ENCODE measurements around the gene MRPS31.

MRPS31 gene

GRCh38 chr13:40770934-40771618 is at the start of gene MRPS31:
Gene MRPS31, minus strand, starts transcription at chr13:40771190. Its CDS starts 54 bp downstream, at chr13:40771136.
- peak; percentile 95 for DNase-seq

DNA sequence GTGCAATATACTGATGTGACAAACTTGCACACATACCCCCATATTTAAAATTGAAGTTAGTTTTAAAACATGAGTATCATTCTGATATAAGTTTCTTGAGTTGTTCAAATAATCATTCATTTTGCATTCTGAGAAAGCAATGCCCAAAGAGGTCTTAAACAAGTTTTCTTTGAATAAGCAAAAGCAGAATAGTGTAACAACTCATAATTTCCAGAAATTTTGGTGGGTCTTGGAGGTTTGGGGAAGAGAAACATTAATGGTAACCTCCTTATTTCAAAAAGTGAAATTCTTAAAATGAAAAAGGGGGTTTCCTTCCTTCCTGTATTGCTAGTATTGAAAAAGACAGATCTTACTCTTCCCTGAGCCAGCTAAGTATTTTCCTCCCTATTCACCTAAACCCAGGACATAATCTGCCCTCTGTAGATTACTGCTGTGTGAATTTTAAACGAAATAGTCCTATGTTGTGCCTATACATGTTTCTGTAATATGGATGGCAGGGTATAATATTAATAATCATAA is 48.9 kb upstream of the MRPS31 start:
- no peak for DNase-seq

GRCh38 chr13:40818926-40819325 is 47.9 kb upstream of the MRPS31 start:
- no peak for DNase-seq

DNA sequence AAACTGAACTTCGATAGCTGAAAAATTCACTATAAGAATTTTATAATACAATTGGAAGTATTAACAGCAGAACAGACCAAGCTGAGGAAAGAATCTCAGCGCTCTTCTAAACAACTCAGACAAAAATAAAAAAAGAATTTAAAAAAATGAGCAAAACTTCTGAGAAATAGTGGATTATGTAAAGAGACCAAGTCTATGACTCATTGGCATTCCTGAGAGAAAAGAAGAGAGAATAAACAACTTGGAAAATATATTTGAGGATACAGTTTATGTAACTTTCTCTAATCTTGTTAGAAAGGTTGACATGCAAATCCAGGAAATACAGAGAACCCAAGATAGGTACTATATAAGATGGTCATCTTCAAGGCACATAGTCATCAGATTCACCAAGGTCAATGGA is 43.8 kb upstream of the MRPS31 start:
- no peak for DNase-seq

DNA sequence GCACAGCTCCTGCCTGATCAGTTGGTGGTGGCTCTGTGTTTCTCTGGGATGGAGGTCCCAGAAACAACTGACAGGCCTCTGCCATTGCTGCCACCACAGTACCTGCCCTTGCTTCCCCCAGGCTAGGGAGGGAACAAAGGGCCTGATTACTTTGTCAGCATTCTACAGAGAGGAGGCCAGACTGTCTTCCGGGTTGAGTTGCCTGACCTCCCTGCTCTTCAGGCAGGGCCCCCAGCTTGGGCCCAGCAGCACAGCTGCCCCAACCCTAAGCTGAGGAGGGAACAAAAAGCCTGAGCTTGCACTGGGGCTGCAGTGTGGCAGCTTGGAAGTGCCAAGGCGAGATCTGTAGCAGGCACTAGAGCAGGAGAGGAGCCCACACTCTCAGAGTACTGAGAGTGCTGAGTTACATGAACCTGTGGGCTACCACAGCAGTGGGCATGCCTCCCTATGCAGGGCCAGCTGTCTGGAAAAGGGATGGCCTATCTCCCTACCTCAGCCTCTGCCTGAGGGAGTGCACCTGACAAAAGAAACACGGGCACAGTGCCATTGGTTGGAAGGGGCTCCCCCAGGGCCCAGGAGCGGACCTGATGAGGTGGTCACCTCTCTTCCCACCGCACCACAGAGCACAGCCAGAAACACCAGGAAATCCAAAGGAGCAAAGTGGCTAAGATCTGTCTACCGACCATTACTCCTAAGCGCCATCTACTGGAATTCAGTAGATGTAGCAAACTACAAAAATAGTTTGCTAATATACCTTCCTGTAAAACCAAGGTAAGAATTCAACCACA is 42.9 kb upstream of the MRPS31 start:
- no peak for DNase-seq

- DNase-seq, result no peak
Observed at GRCh38 chr13:40812724-40813445, 41.9 kb upstream of the MRPS31 start.

GRCh38 chr13:40812102-40812501 is 41.1 kb upstream of the MRPS31 start:
- DNase-seq, result no peak

- no peak for DNase-seq
Observed at GRCh38 chr13:40809471-40809870, 38.5 kb upstream of the MRPS31 start.

DNA sequence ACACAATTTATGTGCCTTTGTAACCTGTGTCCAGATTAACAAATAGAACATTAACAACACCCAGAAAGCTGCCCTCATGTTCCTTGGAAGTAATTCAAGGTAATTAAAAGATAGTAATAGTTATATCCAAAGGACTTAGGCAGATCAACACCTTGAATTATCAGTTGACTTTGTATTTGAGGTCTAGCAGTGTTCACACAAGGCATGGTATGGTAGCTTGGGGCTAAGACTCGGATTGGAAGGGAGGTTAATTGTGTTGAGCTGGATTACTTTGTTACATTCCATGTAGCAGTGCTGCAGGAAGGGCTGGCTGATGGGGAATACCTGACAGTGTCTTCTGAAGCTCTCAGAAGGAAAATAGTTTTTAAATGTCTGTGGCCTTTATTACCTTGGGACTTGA is 35.3 kb upstream of the MRPS31 start:
- DNase-seq, result no peak

DNA sequence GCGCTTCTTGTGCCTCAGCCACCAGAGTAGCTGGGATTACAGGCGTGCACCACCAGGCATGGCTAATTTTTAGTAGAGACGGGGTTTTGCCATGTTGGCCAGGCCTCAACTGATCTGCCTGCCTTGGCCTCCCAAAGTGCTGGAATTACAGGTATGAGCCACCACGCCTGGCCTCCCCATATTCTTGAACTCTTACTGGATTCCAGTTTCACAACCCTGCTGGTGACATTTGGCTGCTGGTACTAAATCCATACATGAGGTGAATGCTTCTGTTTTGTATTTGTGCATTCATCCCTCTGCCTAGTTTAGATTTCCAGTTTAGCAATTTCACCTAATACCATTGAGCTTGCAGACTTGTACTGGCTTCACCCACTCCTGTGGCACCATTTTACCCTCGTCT is 32.3 kb upstream of the MRPS31 start:
- DNase-seq, result no peak

- DNase-seq, result no peak
Observed at GRCh38 chr13:40801255-40802217, 30.5 kb upstream of the MRPS31 start.

GRCh38 chr13:40800559-40800958 is 29.6 kb upstream of the MRPS31 start:
- DNase-seq, result no peak

GRCh38 chr13:40799508-40799907 is 28.5 kb upstream of the MRPS31 start:
- no peak for DNase-seq

- no peak for DNase-seq
Observed at GRCh38 chr13:40798380-40798779, 27.4 kb upstream of the MRPS31 start.

DNA sequence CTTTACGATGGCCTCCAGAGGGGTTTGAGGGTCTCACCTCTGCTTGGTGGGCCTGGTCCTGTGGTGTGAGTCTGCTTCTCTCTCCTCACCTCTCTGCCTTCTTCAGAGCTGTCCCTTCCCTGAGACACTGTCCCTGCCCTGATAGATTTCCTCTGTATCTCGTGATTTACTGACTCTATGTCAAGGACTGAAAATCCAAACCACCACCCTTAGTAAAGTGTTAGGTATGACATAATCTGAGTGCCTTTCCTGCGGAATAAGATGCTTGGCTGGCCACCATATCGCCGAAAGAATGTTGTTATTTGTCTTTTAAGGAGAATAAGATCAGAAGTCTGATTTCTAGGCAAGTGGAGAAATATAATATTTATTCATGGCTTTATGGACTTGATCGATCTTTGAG is 25.7 kb upstream of the MRPS31 start:
- DNase-seq, result no peak

DNA sequence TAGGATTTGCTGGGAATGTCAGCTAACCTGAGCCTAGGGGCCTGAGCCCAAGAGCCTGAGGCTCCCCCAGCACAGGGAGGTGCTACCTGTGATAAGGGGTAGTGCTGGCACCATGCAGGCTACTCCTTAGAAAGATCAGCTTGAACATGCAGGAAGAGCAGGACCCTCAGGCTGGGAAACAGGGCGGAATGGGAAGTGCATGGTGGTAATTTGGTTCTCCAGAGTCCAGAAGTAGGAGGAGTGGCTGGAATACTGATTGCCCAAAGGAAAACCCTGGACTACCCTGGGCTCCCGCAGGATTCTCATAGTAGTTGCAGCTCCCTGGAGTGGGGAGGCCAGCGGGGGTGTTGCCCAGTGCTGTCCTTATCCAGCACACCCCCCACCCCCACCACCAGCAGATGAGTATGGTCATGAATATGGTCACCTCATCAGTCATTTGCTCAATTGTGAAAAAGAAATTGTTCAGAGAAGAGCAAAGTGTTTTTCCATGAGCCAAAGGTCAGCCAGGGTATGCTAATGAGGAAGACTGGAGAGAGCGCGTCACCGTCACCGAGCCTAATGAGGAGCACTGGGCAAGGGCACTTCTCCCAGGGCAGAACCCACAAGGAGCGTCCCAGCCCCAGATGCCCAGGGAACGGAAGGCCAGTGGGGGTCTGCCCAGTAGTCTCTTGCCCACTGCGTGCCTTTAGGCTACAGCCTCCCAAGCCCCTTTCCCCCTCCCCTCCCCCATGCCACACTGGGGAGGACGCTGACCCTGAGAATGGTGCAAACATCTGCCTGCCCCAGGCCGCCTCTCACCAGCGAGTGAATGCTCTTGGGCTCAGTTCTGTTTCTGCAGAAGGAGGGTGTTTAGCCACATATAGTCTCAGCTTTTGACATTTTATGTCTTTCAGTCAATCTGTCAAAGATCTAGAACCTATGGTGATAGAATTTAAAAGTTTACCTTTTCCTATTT is 23.7 kb upstream of the MRPS31 start:
- DNase-seq, result no peak

- no peak for DNase-seq
Observed at GRCh38 chr13:40793339-40793738, 22.3 kb upstream of the MRPS31 start.

DNA sequence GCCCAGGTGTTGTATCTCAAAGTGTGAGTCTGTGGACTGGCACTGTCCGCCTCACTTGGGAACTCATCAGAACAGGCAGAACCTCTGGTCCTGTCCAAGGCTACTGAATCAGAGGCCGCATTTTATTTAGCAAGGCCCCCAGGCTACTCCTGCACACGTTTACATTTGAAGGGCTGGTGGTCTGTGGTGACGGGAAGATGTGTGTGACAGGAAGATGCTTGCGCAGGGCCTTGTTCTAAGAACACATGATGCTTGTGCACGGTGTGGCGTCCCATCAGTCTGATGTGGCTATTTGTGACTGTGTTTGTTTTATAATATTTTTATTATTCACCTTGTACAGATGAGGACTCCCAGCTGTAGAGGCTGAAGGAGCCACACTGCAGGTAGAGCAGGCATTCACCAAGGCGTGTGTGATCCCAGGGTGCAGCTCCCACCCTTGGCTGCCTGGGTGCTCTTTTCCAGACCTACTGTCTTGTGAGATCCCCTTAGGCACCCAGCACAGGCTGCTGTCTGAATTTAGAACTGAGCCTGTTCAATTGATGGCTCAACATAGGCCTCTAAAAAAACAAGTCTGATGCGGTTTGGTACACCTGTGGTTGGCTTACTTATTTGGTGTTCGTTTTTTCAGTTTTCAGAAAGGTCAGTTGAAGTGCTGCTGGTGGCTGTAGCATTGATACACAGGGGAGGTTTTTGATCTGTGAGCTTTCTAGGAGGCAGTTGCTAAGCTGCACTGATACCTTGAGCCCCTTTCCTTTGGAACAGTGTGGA is 21.5 kb upstream of the MRPS31 start:
- DNase-seq, result no peak

GRCh38 chr13:40790154-40790616 is 19.2 kb upstream of the MRPS31 start:
- DNase-seq, result no peak

All from activated CD4-positive, alpha-beta T cell treated with anti-CD3 and anti-CD28 coated beads, Interleukin-2, amount 50 U/mL, for 1 hour (primary cell).